Neuronal stem cell (in vitro differentiated cells): Measurements from ENCODE around the gene TRAF5.
A peak's percentile ranks its signal among the peaks of the same experiment; 100 is the strongest.

ENCODE experiments used
- DNase-seq: peaks from one replicate; pipeline ENCODE4 v3.0.0-alpha.2; 2013; ENCODE audit warnings: low spot score
- H2AFZ ChIP-seq: one replicate; pipeline ENCODE4 v1.6.1; 2013; ENCODE audit warnings: mild to moderate bottlenecking, low read length, inconsistent platforms
- H2AK5ac ChIP-seq: 2 replicates; pipeline ENCODE4 v1.6.1; 2013; ENCODE audit warnings: low read depth, mild to moderate bottlenecking, inconsistent platforms, low read length, moderate library complexity, mixed read lengths
- H2BK120ac ChIP-seq: 2 replicates; pipeline ENCODE4 v1.6.1; 2013; ENCODE audit warnings: low read depth, mild to moderate bottlenecking, inconsistent platforms, low read length, moderate library complexity, mixed read lengths
- H2BK12ac ChIP-seq: one replicate; pipeline ENCODE4 v1.6.1; 2013; ENCODE audit warnings: low read length, inconsistent platforms
- H2BK15ac ChIP-seq: 2 replicates; pipeline ENCODE4 v1.6.1; 2013; ENCODE audit warnings: mild to moderate bottlenecking, low read length, inconsistent platforms, mixed read lengths
- H2BK5ac ChIP-seq: one replicate; pipeline ENCODE4 v1.6.1; 2013; ENCODE audit warnings: inconsistent platforms, mild to moderate bottlenecking, low read length, moderate library complexity
- H3K14ac ChIP-seq: one replicate; pipeline ENCODE4 v1.6.1; 2013; ENCODE audit warnings: low read length, inconsistent platforms
- H3K18ac ChIP-seq: 2 replicates; pipeline ENCODE4 v1.6.1; 2013; ENCODE audit warnings: low read length, inconsistent platforms
- H3K23ac ChIP-seq: 2 replicates; pipeline ENCODE4 v1.6.1; 2013; ENCODE audit warnings: low read depth, mild to moderate bottlenecking, mixed read lengths, low read length, inconsistent platforms; ENCODE audit not compliant: poor library complexity
- H3K27ac ChIP-seq: replicated peaks from 3 replicates; pipeline ENCODE4 v1.5.1; 2013; ENCODE audit warnings: low read length, inconsistent platforms
- H3K27me3 ChIP-seq, 3 experiments: 2 replicates each; pipeline ENCODE4 v1.6.1; 2013; ENCODE audit warnings: low read length in 3 of 3, mild to moderate bottlenecking in 2 of 3, inconsistent platforms in 1 of 3, low read depth in 1 of 3, mixed read lengths in 1 of 3, moderate library complexity in 1 of 3; ENCODE audit not compliant: control insufficient read depth in 3 of 3, insufficient read depth in 3 of 3
- H3K36me3 ChIP-seq, 2 donors: replicated peaks in 1 of 2; 2 replicates each; pipeline ENCODE4 v1.6.1; 2013; ENCODE audit warnings: low read length in 2 of 2; ENCODE audit not compliant: control insufficient read depth in 2 of 2, insufficient read depth in 2 of 2
- H3K4ac ChIP-seq: 2 replicates; pipeline ENCODE4 v1.6.1; 2013; ENCODE audit warnings: inconsistent platforms, mild to moderate bottlenecking, low read length, moderate library complexity
- H3K4me1 ChIP-seq, 2 donors: 1 replicate in 1 of 2; 2 replicates in 1 of 2; pipeline ENCODE4 v1.6.1; 2013; ENCODE audit warnings: low read length in 2 of 2, low read depth in 1 of 2; ENCODE audit not compliant: control insufficient read depth in 2 of 2, insufficient read depth in 1 of 2
- H3K4me2 ChIP-seq: one replicate; pipeline ENCODE4 v1.6.1; 2013; ENCODE audit warnings: mild to moderate bottlenecking, low read length, inconsistent platforms; ENCODE audit not compliant: insufficient read depth, poor library complexity, severe bottlenecking
- H3K4me3 ChIP-seq, 2 donors: 2 replicates each; pipeline ENCODE4 v1.5.1; 2013; ENCODE audit warnings: low read length in 2 of 2, mild to moderate bottlenecking in 2 of 2, inconsistent platforms in 1 of 2, moderate library complexity in 1 of 2
- H3K79me1 ChIP-seq: one replicate; pipeline ENCODE4 v1.6.1; 2013; ENCODE audit warnings: low read depth, mild to moderate bottlenecking, inconsistent platforms, low read length, moderate library complexity
- H3K9ac ChIP-seq: one replicate; pipeline ENCODE4 v1.6.1; 2013; ENCODE audit warnings: mild to moderate bottlenecking, low read depth, low read length, inconsistent platforms; ENCODE audit not compliant: poor library complexity
- H3K9me3 ChIP-seq, 2 donors: replicated peaks in 1 of 2; 2 replicates each; pipeline versions ENCODE3 to v1.6.1; 2013; ENCODE audit warnings: low read length in 2 of 2, mild to moderate bottlenecking in 2 of 2, inconsistent platforms in 1 of 2, low read depth in 1 of 2, mixed read lengths in 1 of 2, moderate library complexity in 1 of 2; ENCODE audit not compliant: control insufficient read depth in 2 of 2, insufficient read depth in 1 of 2
- H4K8ac ChIP-seq: one replicate; pipeline ENCODE4 v1.6.1; 2013; ENCODE audit warnings: low read depth, mild to moderate bottlenecking, inconsistent platforms, low read length, moderate library complexity
- H4K91ac ChIP-seq: one replicate; pipeline ENCODE4 v1.6.1; 2013; ENCODE audit warnings: low read length, low read depth, mild to moderate bottlenecking, inconsistent platforms; ENCODE audit not compliant: poor library complexity
- WGBS, 2 donors: extraction: QIAGEN DNeasy Blood & Tissue Kit; methylation state at CpG; one replicate each; pipeline ENCODE4 v1.1.7; 2013; ENCODE audit warnings: missing lambda C conversion rate in 2 of 2, mixed read lengths in 1 of 2; ENCODE audit not compliant: insufficient read length in 2 of 2, insufficient replicate concordance in 1 of 2; ENCODE audit errors: extremely low coverage in 2 of 2; 5-methylcytosine and 5-hydroxymethylcytosine counted together

The TRAF5 gene

GRCh38 chr1:211313392-211313791 lies 13.2 kb upstream of the TRAF5 start:
- H2BK5ac ChIP-seq, result no peak overlapping the region
- peaks cover 7 to 69% of the 10 kb centered on the region in 2 donors for H3K36me3 ChIP-seq
- H3K27me3 ChIP-seq, result no peaks in the 10 kb centered on the region
- H3K14ac ChIP-seq, result no peak overlapping the region
- no peak overlapping the region for H3K27ac ChIP-seq
- no peak overlapping the region for H2BK12ac ChIP-seq
- H3K23ac ChIP-seq, result peak overlapping the region; percentile 60
- no peak for DNase-seq
- no peak overlapping the region for H4K91ac ChIP-seq
- no peak overlapping the region for H3K18ac ChIP-seq
- H2AFZ ChIP-seq, result no peak overlapping the region
- no peak overlapping the region for H2BK120ac ChIP-seq
- no peaks in the 10 kb centered on the region for H3K4me1 ChIP-seq
- H2BK15ac ChIP-seq, result no peak overlapping the region
- H4K8ac ChIP-seq, result peak overlapping the region; percentile 65
- H3K9ac ChIP-seq, result no peak overlapping the region
- WGBS, 2 donors, result no CpG with 5 or more reads among the region's 11 CpGs
- no peak overlapping the region for H2AK5ac ChIP-seq
- H3K4ac ChIP-seq, result no peak overlapping the region
- no peaks in the 10 kb centered on the region for H3K9me3 ChIP-seq
- H3K79me1 ChIP-seq, result no peaks in the 10 kb centered on the region
- no peak overlapping the region for H3K4me2 ChIP-seq
- no peak overlapping the region for H3K4me3 ChIP-seq

- Histone ChIP-seq H3K4ac (no peak overlapping the region), H3K27ac (no peak overlapping the region), H2BK120ac (no peak overlapping the region), H3K36me3 (peaks cover 0 to 33% of the 10 kb centered on the region in 2 donors), H3K79me1 (no peaks in the 10 kb centered on the region), H2BK15ac (no peak overlapping the region), H2BK12ac (no peak overlapping the region), H3K9ac (no peak overlapping the region), H3K18ac (no peak overlapping the region), H3K9me3 (no peaks in the 10 kb centered on the region), H2AFZ (no peak overlapping the region), H3K4me3 (no peak overlapping the region), H3K27me3 (no peaks in the 10 kb centered on the region), H3K23ac (no peak overlapping the region), H3K14ac (no peak overlapping the region), H3K4me2 (no peak overlapping the region), H3K4me1 (no peaks in the 10 kb centered on the region), H4K91ac (no peak overlapping the region), H2AK5ac (no peak overlapping the region), H4K8ac (no peak overlapping the region), H2BK5ac (no peak overlapping the region)
- no peak for DNase-seq
Measured at GRCh38 chr1:211318576-211319280, 7.9 kb upstream of the TRAF5 start.

GRCh38 chr1:211319892-211320291 lies 6.7 kb upstream of the TRAF5 start:
- Histone ChIP-seq H3K27me3 (no peaks in the 10 kb centered on the region), H3K4ac (no peak overlapping the region), H3K27ac (no peak overlapping the region), H3K4me3 (no peak overlapping the region), H2BK120ac (no peak overlapping the region), H3K14ac (no peak overlapping the region), H2BK5ac (no peak overlapping the region), H3K4me2 (no peak overlapping the region), H3K18ac (no peak overlapping the region), H3K79me1 (no peaks in the 10 kb centered on the region), H3K4me1 (no peaks in the 10 kb centered on the region), H2AK5ac (no peak overlapping the region), H2BK12ac (no peak overlapping the region), H3K9ac (no peak overlapping the region), H3K23ac (no peak overlapping the region), H3K36me3 (peaks cover 0 to 21% of the 10 kb centered on the region in 2 donors), H2BK15ac (no peak overlapping the region), H3K9me3 (no peaks in the 10 kb centered on the region), H4K8ac (no peak overlapping the region), H2AFZ (no peak overlapping the region), H4K91ac (no peak overlapping the region)
- no peak for DNase-seq

- Histone ChIP-seq H3K27me3 (peaks cover 0 to 4% (median 0%) of the 10 kb centered on the region in 3 experiments), H3K9me3 (no peaks in the 10 kb centered on the region), H4K8ac (no peak overlapping the region), H3K4ac (no peak overlapping the region), H3K18ac (no peak overlapping the region), H3K36me3 (peaks cover 0 to 10% of the 10 kb centered on the region in 2 donors), H3K27ac (no peak overlapping the region), H2BK15ac (no peak overlapping the region), H2BK120ac (no peak overlapping the region), H3K9ac (no peak overlapping the region), H3K23ac (no peak overlapping the region), H3K4me2 (no peak overlapping the region), H4K91ac (no peak overlapping the region), H2BK12ac (no peak overlapping the region), H3K79me1 (no peaks in the 10 kb centered on the region), H3K4me1 (no peaks in the 10 kb centered on the region), H2AK5ac (no peak overlapping the region), H3K14ac (no peak overlapping the region), H2AFZ (no peak overlapping the region), H2BK5ac (no peak overlapping the region), H3K4me3 (no peak overlapping the region)
- DNase-seq, result no peak
- WGBS, 2 donors, result no CpG with 5 or more reads among the region's 4 CpGs
Measured at GRCh38 chr1:211320980-211321379, 5.7 kb upstream of the TRAF5 start.
